HL-60 (cell line): ENCODE data around the gene SDS.

Source experiments
- GABPA ChIP-seq: IDR thresholded peaks from 2 replicates; pipeline ENCODE4 v1.6.1; 2012; ENCODE audit warnings: low read depth
- POLR2AphosphoS5 ChIP-seq: IDR thresholded peaks from 2 replicates; pipeline ENCODE4 v1.6.1; 2012; ENCODE audit warnings: low read depth
- TF ChIP-seq, protein P1 (sequence below): IDR thresholded peaks from one replicate; pipeline ENCODE4 v1.5.1; 2011; ENCODE audit warnings: low read length, control low read depth, inconsistent platforms; ENCODE audit not compliant: insufficient read depth

DNA sequence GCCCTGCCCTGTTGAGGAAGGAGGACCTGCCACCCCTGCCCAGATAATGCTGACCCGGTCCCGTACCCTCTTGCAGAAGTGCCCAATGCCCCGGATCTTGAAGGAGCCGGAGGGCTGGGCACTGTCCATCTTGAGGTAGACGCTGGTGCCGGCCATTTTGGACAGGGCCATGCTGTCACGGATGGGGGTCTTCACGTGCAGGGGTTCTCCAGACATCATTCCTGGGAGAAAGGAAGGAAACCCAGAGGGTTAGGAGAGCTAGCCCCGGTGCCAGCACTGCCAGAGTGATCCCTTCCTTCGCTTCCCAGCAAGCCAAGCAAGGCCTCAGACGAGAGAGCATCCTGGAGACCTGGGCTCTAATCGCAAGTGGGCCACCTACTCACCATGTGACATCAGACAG is 4.2 kb downstream of the SDS start:
- TF ChIP-seq, protein P1, sequence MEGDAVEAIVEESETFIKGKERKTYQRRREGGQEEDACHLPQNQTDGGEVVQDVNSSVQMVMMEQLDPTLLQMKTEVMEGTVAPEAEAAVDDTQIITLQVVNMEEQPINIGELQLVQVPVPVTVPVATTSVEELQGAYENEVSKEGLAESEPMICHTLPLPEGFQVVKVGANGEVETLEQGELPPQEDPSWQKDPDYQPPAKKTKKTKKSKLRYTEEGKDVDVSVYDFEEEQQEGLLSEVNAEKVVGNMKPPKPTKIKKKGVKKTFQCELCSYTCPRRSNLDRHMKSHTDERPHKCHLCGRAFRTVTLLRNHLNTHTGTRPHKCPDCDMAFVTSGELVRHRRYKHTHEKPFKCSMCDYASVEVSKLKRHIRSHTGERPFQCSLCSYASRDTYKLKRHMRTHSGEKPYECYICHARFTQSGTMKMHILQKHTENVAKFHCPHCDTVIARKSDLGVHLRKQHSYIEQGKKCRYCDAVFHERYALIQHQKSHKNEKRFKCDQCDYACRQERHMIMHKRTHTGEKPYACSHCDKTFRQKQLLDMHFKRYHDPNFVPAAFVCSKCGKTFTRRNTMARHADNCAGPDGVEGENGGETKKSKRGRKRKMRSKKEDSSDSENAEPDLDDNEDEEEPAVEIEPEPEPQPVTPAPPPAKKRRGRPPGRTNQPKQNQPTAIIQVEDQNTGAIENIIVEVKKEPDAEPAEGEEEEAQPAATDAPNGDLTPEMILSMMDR: no peak
- TF ChIP-seq POLR2AphosphoS5: no peak
- TF ChIP-seq GABPA: no peak
